Thyroid gland (tissue), 4 donors: ENCODE data around the gene COMMD9.

Experiments used
- POLR2A ChIP-seq, 2 donors: fragments of 450-650 bp; IDR thresholded peaks; one replicate each; pipeline ENCODE4 v1.6.1; 2017; ENCODE audit warnings: antibody characterized with exemption in 2 of 2, mild to moderate bottlenecking in 2 of 2, moderate library complexity in 1 of 2
- TF ChIP-seq, protein P1 (sequence below), 6 experiments: fragments of 200-600 bp in 3 of 6; fragments of 450-650 bp in 3 of 6; sonication (generic) in 3 of 6; IDR thresholded peaks; one replicate each; pipeline ENCODE4 v1.5.1; 2016 to 2019; ENCODE audit warnings: antibody characterized with exemption in 6 of 6, mild to moderate bottlenecking in 2 of 6, inconsistent platforms in 1 of 6, moderate library complexity in 1 of 6

DNA sequence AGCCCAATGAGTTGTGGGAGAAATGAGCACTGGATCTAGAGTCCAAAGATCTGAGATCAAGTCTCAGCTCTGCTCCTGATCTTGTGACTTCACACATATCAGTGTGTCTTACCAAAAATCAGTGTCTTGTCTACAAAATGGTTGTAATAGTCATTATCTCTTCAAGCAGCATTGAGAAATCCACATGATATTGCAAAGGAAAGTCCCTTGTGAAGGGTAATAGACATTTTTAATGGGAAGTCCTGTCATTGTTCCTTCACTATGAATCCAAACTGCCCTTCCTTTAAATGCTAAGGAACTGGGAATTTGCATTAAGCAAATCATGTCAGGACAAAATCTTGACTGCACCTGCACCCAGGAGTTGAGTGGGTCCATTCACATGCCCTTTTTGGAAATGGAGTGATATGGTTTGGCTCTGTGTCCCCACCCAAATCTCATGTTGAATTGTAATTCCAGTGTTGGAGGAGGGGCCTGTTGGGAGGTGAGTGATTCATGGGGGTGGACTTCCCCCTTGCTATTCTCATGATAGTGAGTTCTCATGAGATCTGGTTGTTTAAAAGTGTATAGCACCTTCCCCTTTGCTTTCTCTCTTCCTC is 51.1 kb downstream of the COMMD9 start:
- TF ChIP-seq POLR2A (IDR thresholded peaks at IDR 0.05) = no peak
- TF ChIP-seq, protein P1, sequence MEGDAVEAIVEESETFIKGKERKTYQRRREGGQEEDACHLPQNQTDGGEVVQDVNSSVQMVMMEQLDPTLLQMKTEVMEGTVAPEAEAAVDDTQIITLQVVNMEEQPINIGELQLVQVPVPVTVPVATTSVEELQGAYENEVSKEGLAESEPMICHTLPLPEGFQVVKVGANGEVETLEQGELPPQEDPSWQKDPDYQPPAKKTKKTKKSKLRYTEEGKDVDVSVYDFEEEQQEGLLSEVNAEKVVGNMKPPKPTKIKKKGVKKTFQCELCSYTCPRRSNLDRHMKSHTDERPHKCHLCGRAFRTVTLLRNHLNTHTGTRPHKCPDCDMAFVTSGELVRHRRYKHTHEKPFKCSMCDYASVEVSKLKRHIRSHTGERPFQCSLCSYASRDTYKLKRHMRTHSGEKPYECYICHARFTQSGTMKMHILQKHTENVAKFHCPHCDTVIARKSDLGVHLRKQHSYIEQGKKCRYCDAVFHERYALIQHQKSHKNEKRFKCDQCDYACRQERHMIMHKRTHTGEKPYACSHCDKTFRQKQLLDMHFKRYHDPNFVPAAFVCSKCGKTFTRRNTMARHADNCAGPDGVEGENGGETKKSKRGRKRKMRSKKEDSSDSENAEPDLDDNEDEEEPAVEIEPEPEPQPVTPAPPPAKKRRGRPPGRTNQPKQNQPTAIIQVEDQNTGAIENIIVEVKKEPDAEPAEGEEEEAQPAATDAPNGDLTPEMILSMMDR (IDR thresholded peaks at IDR 0.05) = no peak
